Neural crest cell (in vitro differentiated cells): ENCODE results near the gene C5. TPM values are rescaled to one million over a fixed set of nuclear protein-coding genes. Genes with fewer than 3 reads are reported as not detected.

Source experiments
- DNase-seq: peaks from one replicate; pipeline ENCODE4 v3.0.0; 2021; ENCODE audit warnings: low read depth, mixed read lengths, low spot score
- H3K27ac Mint-ChIP-seq: one replicate; pipeline ENCODE4 v1.8.0; 2021; ENCODE audit warnings: mild to moderate bottlenecking, mixed read lengths; ENCODE audit not compliant: unreplicated experiment
- H3K27me3 Mint-ChIP-seq: 2 replicates; pipeline ENCODE4 v1.8.0; 2021; ENCODE audit warnings: low read depth, mild to moderate bottlenecking, mixed read lengths
- H3K36me3 Mint-ChIP-seq: 2 replicates; pipeline ENCODE4 v1.8.0; 2021; ENCODE audit warnings: low read depth, mild to moderate bottlenecking, mixed read lengths
- H3K4me1 Mint-ChIP-seq: 2 replicates; pipeline ENCODE4 v1.8.0; 2021; ENCODE audit warnings: mixed read lengths
- H3K4me3 Mint-ChIP-seq: one replicate; pipeline ENCODE4 v1.8.0; 2021; ENCODE audit warnings: mild to moderate bottlenecking, mixed read lengths
- H3K9me3 Mint-ChIP-seq: 2 replicates; pipeline ENCODE4 v1.8.0; 2021; ENCODE audit warnings: mixed read lengths
- total RNA-seq: library from RNA; stranded (reverse); gene quantifications from 2 replicates; pipeline ENCODE4 v1.2.1, GENCODE V29; 2021
- TF ChIP-seq, protein P1 (sequence below): fragments of 200-600 bp; sonication (generic); conservative IDR thresholded peaks from 2 replicates; pipeline ENCODE4 v1.5.0; 2021; ENCODE audit warnings: antibody characterized with exemption, mild to moderate bottlenecking

Gene C5
- total RNA-seq, 1 donor from 2014 or later: 9.4 TPM

DNA sequence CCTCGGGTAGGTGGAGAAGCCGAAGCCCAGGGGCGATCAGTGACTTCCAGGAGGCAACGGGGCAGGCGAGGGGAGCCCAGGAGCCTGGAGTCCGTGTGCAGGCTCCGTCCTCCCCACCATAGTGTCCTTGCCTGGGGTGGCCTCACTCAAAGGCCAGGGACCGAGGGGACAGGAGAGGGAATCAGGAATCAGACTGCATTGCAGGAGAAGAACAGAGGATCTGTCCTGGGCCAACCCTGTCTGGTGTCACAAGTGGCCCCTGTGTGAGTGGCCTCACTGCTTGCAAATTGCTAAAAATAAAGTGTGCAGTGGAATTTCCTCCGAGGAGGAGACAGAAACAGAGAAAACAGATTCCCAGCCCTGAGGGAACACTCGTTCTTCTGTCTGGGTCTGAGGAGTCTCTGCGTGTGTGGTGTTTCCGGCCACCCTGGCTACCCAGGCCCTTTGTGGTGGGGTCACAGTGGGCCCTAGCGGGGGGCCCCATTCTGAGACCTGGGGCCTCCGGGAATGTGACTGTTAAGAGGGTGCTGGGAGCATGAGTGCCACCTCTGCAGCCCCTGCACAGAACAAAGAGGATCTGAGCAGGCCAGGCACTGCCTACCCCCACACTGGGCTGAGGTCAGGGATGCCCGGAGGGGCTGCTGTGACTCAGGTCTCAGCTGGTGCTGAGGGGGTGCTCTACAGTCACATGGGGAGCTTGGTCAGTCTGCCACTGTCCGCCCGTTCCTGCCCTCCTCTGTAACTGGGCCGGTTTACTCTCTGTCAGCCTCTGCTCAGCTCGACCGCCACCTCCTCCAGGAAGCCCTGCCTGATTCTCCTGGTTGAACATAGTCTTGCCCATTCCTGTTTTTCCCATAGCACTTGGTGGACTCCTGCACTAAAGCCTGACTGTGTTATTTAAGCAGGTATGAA, 130.9 kb downstream of the C5 start:
- peaks cover 51% of the 10 kb centered on the region for H3K4me1 Mint-ChIP-seq
- peak; percentile 54 for DNase-seq
- H3K27me3 Mint-ChIP-seq: no peaks in the 10 kb centered on the region
- peaks cover 2% of the 10 kb centered on the region for H3K36me3 Mint-ChIP-seq
- no peaks in the 10 kb centered on the region for H3K9me3 Mint-ChIP-seq
- TF ChIP-seq, protein P1, sequence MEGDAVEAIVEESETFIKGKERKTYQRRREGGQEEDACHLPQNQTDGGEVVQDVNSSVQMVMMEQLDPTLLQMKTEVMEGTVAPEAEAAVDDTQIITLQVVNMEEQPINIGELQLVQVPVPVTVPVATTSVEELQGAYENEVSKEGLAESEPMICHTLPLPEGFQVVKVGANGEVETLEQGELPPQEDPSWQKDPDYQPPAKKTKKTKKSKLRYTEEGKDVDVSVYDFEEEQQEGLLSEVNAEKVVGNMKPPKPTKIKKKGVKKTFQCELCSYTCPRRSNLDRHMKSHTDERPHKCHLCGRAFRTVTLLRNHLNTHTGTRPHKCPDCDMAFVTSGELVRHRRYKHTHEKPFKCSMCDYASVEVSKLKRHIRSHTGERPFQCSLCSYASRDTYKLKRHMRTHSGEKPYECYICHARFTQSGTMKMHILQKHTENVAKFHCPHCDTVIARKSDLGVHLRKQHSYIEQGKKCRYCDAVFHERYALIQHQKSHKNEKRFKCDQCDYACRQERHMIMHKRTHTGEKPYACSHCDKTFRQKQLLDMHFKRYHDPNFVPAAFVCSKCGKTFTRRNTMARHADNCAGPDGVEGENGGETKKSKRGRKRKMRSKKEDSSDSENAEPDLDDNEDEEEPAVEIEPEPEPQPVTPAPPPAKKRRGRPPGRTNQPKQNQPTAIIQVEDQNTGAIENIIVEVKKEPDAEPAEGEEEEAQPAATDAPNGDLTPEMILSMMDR: no peak
- H3K4me3 Mint-ChIP-seq: peak overlapping the region; percentile 70
- H3K27ac Mint-ChIP-seq: peak overlapping the region; percentile 94

DNA sequence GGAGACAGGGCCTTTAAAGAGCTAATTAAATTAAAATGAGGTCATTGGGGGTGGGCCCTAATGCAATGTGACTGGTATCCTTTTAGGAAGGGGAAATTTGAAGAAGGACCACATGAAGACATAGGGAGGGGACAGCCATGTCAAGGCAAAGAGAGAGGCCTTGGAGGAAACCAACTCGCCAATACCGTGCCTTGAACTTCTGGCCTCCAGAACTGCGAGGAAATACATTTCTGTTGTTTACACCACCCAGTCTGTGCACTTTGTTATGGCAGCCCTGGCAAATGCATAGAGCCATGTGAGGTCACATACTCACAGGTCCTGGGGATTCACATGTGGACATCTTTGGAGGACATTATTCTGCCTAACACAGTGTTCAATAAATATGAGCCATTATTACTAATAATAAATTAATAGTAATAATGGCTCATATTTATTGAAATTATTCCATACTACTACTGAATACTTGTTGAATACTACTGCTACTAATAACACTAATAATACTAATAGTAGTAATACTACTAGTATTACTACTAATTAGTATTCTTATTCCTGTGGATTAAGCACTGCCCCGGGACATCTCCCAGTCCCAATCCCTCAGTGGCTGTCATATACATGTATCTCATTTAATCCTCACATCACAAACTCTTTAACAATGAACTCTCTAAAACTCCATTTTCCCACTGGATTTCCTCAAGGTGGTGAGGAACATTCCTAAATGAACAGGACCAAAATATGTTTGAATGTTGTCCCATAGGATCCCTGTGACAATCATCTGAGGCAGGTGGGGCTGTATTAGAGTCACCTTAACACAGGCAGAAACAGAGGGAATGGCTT, 131.9 kb downstream of the C5 start:
- Mint-ChIP-seq H3K4me3 (no peak overlapping the region), H3K27ac (peak overlapping the region; percentile 94), H3K4me1 (peaks cover 51% of the 10 kb centered on the region), H3K36me3 (peaks cover 2% of the 10 kb centered on the region), H3K9me3 (no peaks in the 10 kb centered on the region), H3K27me3 (no peaks in the 10 kb centered on the region)
- TF ChIP-seq, protein P1: no peak
- no peak for DNase-seq

DNA sequence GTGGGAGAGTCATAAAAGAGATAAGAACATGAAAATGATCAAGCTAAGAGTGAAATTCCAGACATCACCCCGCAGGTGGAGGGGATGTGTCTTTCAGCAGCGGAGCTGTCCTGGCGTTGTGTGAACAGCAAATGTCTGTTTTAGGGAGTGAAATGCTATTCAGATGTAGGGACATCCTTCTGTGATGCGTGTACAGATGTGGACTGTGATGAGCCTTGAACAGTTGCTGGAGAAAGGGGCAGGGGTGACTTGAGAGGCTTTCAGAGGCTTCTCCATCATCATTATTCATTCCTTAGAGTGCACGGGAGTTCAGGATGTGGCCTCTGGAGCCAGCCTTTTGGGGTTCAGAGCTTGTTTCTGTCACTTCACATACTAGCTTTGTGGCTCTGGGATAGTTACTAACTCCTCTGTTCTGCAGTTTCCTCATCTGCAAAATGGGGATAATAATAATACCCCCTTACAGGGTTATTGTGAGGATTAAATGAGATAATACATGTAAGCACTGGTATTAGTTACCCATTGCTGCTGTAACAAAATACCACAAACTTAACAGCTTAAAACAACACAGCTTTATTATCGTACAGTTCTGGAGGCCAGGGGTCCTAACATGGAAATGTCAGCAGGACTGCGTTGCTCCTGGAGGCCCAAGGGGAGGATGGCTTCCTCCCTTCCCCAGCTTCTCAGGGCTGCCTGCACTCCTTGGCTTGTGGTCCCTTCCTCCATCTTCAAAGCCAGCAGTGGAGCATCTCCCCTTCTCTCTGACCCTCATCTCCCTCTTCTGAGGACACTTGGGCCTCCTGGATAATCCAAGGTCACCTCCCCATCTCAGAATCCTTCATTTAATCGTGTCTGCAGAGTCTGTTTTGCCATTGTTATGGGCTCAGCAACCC, 132.8 kb downstream of the C5 start:
- Mint-ChIP-seq H3K4me1 (peaks cover 56% of the 10 kb centered on the region), H3K36me3 (peaks cover 2% of the 10 kb centered on the region), H3K4me3 (peak overlapping the region; percentile 73), H3K9me3 (no peaks in the 10 kb centered on the region), H3K27ac (peak overlapping the region; percentile 45), H3K27me3 (no peaks in the 10 kb centered on the region)
- TF ChIP-seq, protein P1: no peak
- no peak for DNase-seq

DNA sequence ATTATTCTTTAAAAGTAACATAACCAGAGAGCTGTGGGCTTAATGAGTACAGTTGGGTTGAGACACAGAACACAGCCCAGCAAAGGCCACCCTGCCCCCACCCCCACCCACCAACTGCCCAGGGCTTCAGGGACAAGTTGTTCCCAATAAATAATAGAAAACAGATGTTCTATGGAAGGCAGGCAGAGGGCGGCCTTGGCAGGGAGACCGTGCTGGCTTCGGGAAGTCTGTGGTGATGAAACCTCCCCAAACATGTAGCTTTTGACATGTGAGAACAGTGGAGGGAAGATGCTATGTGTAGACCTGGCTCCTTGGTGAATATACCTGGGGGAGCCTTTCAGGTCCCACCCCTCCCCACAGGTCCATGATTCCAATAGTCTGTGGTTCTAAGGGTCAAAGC, 133.5 kb downstream of the C5 start:
- DNase-seq: no peak
- peaks cover 52% of the 10 kb centered on the region for H3K4me1 Mint-ChIP-seq
- no peaks in the 10 kb centered on the region for H3K9me3 Mint-ChIP-seq
- peaks cover 2% of the 10 kb centered on the region for H3K36me3 Mint-ChIP-seq
- TF ChIP-seq, protein P1: no peak
- peak overlapping the region; percentile 45 for H3K27ac Mint-ChIP-seq
- H3K27me3 Mint-ChIP-seq: no peaks in the 10 kb centered on the region
- peak overlapping the region; percentile 73 for H3K4me3 Mint-ChIP-seq

DNA sequence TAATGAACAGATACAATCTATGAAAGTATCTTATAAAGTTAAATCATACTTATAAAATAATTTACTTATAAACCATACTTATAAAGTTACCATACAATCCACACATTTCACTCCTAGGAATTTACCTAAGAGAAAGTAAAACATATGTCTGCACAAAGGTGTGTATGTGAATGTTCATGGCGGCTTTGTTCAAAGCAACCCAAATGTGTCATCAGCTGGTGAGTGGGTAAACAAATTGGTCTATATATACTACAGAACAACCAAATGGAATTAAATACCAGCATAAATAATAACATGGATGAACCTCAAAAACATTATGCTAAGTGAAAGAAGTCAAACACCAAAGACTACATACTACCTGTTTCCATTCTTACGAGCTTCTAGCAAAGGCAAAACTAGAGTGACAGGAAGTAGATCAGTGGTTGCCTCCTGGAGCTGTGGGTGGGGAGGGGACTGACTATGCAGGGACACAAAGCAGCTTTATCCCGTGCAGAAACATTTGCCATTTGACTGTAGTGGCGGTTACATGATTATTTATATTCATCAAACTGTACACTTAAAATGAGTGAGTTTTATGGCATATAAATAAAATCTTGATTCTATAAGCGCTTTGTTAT, 134.1 kb downstream of the C5 start:
- peaks cover 45% of the 10 kb centered on the region for H3K4me1 Mint-ChIP-seq
- no peak overlapping the region for H3K27ac Mint-ChIP-seq
- peaks cover 2% of the 10 kb centered on the region for H3K36me3 Mint-ChIP-seq

More for the DNA sequence above, 134.1 kb downstream of the C5 start:
- no peaks in the 10 kb centered on the region for H3K27me3 Mint-ChIP-seq
- TF ChIP-seq, protein P1: no peak
- peak overlapping the region; percentile 47 for H3K4me3 Mint-ChIP-seq
- no peak for DNase-seq
- no peaks in the 10 kb centered on the region for H3K9me3 Mint-ChIP-seq
